DND-41 (cell line): Measurements from ENCODE around the gene DOLPP1.

ENCODE experiments used
- EZH2 ChIP-seq: IDR thresholded peaks from 3 replicates; pipeline ENCODE4 v1.6.1; 2012; ENCODE audit warnings: borderline replicate concordance, low read depth, mild to moderate bottlenecking, moderate library complexity, low read length, inconsistent platforms; ENCODE audit not compliant: severe bottlenecking
- TF ChIP-seq, protein P1 (sequence below): IDR thresholded peaks from 2 replicates; pipeline ENCODE4 v1.5.1; 2012; ENCODE audit warnings: borderline replicate concordance, low read length, moderate library complexity, mild to moderate bottlenecking; ENCODE audit not compliant: poor library complexity, severe bottlenecking; ENCODE audit errors: extremely low read depth

DNA sequence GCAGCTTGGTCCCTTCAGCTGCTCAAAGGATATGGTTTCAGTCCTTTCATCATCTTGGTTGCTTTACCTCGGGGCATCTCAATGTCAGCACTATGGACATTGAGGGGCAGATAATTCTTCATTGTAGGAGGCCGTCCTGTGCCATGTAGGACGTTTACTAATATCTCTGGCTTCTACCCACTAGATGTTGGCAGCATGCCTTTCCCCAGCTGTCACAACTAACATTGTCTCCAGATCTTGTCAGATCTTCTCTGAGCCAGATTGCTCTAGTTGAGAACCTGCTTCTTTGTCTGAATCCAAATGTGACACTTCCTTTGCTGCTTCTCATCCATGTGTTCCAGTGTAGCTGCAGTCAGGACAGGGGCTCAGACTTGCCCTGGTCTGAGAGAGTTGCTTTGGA is 40.6 kb downstream of the DOLPP1 start:
- TF ChIP-seq, protein P1, sequence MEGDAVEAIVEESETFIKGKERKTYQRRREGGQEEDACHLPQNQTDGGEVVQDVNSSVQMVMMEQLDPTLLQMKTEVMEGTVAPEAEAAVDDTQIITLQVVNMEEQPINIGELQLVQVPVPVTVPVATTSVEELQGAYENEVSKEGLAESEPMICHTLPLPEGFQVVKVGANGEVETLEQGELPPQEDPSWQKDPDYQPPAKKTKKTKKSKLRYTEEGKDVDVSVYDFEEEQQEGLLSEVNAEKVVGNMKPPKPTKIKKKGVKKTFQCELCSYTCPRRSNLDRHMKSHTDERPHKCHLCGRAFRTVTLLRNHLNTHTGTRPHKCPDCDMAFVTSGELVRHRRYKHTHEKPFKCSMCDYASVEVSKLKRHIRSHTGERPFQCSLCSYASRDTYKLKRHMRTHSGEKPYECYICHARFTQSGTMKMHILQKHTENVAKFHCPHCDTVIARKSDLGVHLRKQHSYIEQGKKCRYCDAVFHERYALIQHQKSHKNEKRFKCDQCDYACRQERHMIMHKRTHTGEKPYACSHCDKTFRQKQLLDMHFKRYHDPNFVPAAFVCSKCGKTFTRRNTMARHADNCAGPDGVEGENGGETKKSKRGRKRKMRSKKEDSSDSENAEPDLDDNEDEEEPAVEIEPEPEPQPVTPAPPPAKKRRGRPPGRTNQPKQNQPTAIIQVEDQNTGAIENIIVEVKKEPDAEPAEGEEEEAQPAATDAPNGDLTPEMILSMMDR = no peak
- TF ChIP-seq EZH2 = no peak
